Astrocyte of the spinal cord (primary cell): ENCODE results near the gene PATZ1.

ENCODE experiments used
- DNase-seq: peaks from one replicate; pipeline ENCODE4 v3.0.0; 2011; ENCODE audit warnings: low read depth, low spot score
- H3K4me3 ChIP-seq: 2 replicates; pipeline ENCODE4 v1.5.1; 2011; ENCODE audit warnings: low read depth, mild to moderate bottlenecking, low read length, moderate library complexity
- in situ Hi-C: cut with HindIII; loops from 2 replicates; pipeline ENCODE4 v1.10.0; 2017; ENCODE audit warnings: low sequenced_read_pairs
- TF ChIP-seq, protein P1 (sequence below): IDR thresholded peaks from 2 replicates; pipeline ENCODE4 v1.5.1; 2012; ENCODE audit warnings: low read depth, mild to moderate bottlenecking, low read length, inconsistent platforms

The PATZ1 gene

GRCh38 chr22:31284281-31285155, 61.6 kb downstream of the PATZ1 start:
- in situ Hi-C loops = no loop called here
- no peak for DNase-seq
- TF ChIP-seq, protein P1, sequence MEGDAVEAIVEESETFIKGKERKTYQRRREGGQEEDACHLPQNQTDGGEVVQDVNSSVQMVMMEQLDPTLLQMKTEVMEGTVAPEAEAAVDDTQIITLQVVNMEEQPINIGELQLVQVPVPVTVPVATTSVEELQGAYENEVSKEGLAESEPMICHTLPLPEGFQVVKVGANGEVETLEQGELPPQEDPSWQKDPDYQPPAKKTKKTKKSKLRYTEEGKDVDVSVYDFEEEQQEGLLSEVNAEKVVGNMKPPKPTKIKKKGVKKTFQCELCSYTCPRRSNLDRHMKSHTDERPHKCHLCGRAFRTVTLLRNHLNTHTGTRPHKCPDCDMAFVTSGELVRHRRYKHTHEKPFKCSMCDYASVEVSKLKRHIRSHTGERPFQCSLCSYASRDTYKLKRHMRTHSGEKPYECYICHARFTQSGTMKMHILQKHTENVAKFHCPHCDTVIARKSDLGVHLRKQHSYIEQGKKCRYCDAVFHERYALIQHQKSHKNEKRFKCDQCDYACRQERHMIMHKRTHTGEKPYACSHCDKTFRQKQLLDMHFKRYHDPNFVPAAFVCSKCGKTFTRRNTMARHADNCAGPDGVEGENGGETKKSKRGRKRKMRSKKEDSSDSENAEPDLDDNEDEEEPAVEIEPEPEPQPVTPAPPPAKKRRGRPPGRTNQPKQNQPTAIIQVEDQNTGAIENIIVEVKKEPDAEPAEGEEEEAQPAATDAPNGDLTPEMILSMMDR = no peak
- H3K4me3 ChIP-seq = no peak overlapping the region

- in situ Hi-C loops = no loop called here
- TF ChIP-seq, protein P1 = no peak
- DNase-seq = no peak
- H3K4me3 ChIP-seq = no peak overlapping the region
Observed at GRCh38 chr22:31282748-31283468, 63.2 kb downstream of the PATZ1 start.

- TF ChIP-seq, protein P1 = no peak
- no peak overlapping the region for H3K4me3 ChIP-seq
- in situ Hi-C loops = no loop called here
- DNase-seq = no peak
Observed at GRCh38 chr22:31281733-31282132, 64.4 kb downstream of the PATZ1 start.

DNA sequence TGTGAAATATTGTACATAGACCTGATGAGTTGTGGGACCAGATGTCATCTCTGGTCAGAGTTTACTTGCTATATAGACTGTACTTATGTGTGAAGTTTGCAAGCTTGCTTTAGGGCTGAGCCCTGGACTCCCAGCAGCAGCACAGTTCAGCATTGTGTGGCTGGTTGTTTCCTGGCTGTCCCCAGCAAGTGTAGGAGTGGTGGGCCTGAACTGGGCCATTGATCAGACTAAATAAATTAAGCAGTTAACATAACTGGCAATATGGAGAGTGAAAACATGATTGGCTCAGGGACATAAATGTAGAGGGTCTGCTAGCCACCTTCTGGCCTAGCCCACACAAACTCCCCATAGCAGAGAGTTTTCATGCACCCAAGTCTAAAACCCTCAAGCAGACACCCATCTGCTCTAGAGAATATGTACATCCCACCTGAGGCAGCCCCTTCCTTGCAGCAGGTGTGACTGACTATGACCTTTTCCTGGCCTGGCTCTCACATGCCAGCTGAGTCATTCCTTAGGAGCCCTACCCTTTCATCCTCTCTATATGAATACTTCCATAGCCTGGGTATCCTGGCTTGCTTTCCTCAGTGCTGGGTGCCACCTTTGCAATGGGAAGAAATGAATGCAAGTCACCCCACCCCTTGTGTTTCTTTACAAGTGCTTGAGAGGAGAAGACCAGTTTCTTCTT, 66.2 kb downstream of the PATZ1 start:
- TF ChIP-seq, protein P1 = no peak
- in situ Hi-C loops = no loop called here
- H3K4me3 ChIP-seq = no peak overlapping the region
- no peak for DNase-seq

- no peak for DNase-seq
- H3K4me3 ChIP-seq = no peak overlapping the region
- TF ChIP-seq, protein P1 = no peak
- in situ Hi-C loops = no loop called here
Observed at GRCh38 chr22:31279327-31279669, 66.8 kb downstream of the PATZ1 start.

DNA sequence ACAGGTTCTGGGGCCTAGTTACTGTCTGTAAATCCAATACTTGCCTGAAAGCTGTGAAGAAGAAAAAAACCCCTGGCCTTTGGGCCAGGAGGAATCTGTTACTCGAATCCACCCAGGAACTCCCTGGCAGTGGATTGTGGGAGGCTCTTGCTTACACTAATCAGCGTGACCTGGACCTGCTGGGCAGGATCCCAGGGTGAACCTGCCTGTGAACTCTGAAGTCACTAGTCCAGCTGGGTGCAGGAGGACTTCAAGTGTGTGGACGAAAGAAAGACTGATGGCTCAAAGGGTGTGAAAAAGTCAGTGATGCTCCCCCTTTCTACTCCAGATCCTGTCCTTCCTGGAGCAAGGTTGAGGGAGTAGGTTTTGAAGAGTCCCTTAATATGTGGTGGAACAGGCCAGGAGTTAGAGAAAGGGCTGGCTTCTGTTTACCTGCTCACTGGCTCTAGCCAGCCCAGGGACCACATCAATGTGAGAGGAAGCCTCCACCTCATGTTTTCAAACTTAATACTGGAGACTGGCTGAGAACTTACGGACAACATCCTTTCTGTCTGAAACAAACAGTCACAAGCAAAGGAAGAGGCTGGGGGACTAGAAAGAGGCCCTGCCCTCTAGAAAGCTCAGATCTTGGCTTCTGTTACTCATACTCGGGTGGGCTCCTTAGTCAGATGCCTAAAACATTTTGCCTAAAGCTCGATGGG, 67.4 kb downstream of the PATZ1 start:
- TF ChIP-seq, protein P1 = no peak
- H3K4me3 ChIP-seq = no peak overlapping the region
- no peak for DNase-seq
- in situ Hi-C loops = no loop called here
